ENCODE results near the gene TNIP1. TPM values are rescaled to one million over a fixed set of nuclear protein-coding genes. Genes with fewer than 3 reads are reported as not detected.

The TNIP1 gene
- total RNA-seq, 1 experiment from 2014 or later: 122 TPM

DNA sequence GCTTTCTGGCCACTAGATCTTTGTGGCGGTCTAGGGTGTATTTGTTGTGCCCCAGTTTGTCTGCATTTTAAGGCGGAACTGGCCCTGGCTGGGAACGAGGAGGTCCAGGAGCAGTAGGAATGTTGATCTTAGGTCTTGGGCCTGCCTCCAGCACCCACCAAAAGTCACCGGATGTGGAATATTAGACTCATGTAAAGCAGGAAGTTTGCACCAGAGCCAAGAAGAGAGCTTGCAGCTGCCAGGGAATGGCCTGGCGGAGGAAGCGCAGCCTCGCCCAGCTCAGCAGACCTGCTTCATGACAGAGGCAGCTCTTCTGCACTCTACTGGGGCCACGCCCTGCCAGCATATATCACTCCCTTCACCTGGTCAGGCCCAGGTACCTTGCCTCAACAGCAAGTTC lies 57.2 kb downstream of the TNIP1 start:
- intact Hi-C loops (cut with micrococcal nuclease; ENCODE audit: unreplicated experiment): loop anchor here (10.0 kb wide), 2 partner anchors 459 to 721 kb away; no protein-coding TSS in a partner anchor
- POLR2A ChIA-PET (ENCODE audit: unreplicated experiment): no interaction called here
- Histone ChIP-seq H3K27ac (no peak overlapping the region), H3F3A (ENCODE audit: insufficient read depth, low read depth) (no peaks in the 10 kb centered on the region; the same call in 1 of the 2 replicates), H3K27me3 (ENCODE audit: insufficient read depth, low read depth) (no peaks in the 10 kb centered on the region), H3K36me3 (ENCODE audit: low read depth) (no peaks in the 10 kb centered on the region), H3K9me2 (ENCODE audit: insufficient read depth) (no peaks in the 10 kb centered on the region), H4K20me1 (ENCODE audit: insufficient read depth) (no peaks in the 10 kb centered on the region), H3K9me3 (ENCODE audit: insufficient read depth, low read depth) (no peaks in the 10 kb centered on the region; the same call in 1 of the 2 replicates), H3K4me1 (replicated peaks; ENCODE audit: insufficient read depth) (peaks cover 12% of the 10 kb centered on the region), H3K4me3 (no peak overlapping the region), H3K4me2 (no peak overlapping the region), H2AFZ (no peak overlapping the region), H3K79me2 (ENCODE audit: low read depth) (no peaks in the 10 kb centered on the region)
- CTCF ChIA-PET: no interaction called here
- no TSS peak for BruUV-seq (replicated peaks)
- peak; percentile 15 to 33 for DNase-seq
- TF ChIP-seq EZH2 (IDR thresholded peaks at IDR 0.05; ENCODE audit: low read depth): no peak
- TF ChIP-seq, protein P1, sequence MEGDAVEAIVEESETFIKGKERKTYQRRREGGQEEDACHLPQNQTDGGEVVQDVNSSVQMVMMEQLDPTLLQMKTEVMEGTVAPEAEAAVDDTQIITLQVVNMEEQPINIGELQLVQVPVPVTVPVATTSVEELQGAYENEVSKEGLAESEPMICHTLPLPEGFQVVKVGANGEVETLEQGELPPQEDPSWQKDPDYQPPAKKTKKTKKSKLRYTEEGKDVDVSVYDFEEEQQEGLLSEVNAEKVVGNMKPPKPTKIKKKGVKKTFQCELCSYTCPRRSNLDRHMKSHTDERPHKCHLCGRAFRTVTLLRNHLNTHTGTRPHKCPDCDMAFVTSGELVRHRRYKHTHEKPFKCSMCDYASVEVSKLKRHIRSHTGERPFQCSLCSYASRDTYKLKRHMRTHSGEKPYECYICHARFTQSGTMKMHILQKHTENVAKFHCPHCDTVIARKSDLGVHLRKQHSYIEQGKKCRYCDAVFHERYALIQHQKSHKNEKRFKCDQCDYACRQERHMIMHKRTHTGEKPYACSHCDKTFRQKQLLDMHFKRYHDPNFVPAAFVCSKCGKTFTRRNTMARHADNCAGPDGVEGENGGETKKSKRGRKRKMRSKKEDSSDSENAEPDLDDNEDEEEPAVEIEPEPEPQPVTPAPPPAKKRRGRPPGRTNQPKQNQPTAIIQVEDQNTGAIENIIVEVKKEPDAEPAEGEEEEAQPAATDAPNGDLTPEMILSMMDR (conservative IDR thresholded peaks at IDR 0.05): no peak

DNA sequence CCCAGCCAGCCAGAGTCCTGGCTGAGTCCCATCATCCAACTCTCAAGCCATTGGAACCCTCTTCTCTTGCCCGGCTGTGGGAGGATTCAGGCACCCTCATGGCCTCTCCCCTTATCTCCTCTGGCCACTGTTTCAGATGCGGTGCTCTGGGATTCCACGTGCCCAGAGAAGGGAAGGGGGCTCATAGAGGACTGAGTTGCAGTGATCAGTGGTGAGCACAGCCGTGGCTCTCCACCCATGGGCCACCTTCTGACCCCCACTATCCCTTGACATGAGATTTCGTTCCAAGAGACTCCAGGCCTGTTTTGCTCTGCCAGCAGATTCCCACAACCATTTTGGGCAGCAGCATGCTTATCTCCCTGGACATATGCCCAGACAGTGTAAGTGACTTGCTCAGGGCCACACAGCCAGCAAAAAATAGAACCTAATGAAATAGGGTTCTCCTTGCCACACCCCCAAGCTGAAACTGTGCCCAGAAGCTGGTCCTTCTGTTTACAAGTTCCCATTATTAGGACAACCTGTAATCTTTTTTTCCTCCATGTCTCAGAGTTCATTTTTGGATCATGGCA lies 57.7 kb downstream of the TNIP1 start:
- intact Hi-C loops (cut with micrococcal nuclease; ENCODE audit: unreplicated experiment): loop anchor here (10.0 kb wide), 2 partner anchors 458 to 722 kb away; no protein-coding TSS in a partner anchor
- CTCF ChIA-PET: no interaction called here
- Histone ChIP-seq H3K79me2 (ENCODE audit: low read depth) (no peaks in the 10 kb centered on the region), H3K9me3 (ENCODE audit: insufficient read depth, low read depth) (no peaks in the 10 kb centered on the region; the same call in 1 of the 2 replicates), H4K20me1 (ENCODE audit: insufficient read depth) (no peaks in the 10 kb centered on the region), H3K9me2 (ENCODE audit: insufficient read depth) (no peaks in the 10 kb centered on the region), H3K4me2 (no peak overlapping the region), H3K36me3 (ENCODE audit: low read depth) (no peaks in the 10 kb centered on the region), H2AFZ (no peak overlapping the region), H3K27ac (no peak overlapping the region), H3K27me3 (ENCODE audit: insufficient read depth, low read depth) (no peaks in the 10 kb centered on the region), H3K4me1 (replicated peaks; ENCODE audit: insufficient read depth) (peaks cover 12% of the 10 kb centered on the region), H3K4me3 (no peak overlapping the region), H3F3A (ENCODE audit: insufficient read depth, low read depth) (no peaks in the 10 kb centered on the region; the same call in 1 of the 2 replicates)
- TF ChIP-seq, protein P1 (conservative IDR thresholded peaks at IDR 0.05): no peak
- no peak for TF ChIP-seq EZH2 (IDR thresholded peaks at IDR 0.05; ENCODE audit: low read depth)
- POLR2A ChIA-PET (ENCODE audit: unreplicated experiment): no interaction called here
- DNase-seq: peak in 1 of 2 experiments; percentile 3
- BruUV-seq (replicated peaks): no TSS peak

- no peaks in the 10 kb centered on the region for H4K20me1 ChIP-seq (ENCODE audit: insufficient read depth)
- H3K9me3 ChIP-seq (ENCODE audit: insufficient read depth, low read depth): no peaks in the 10 kb centered on the region; the same call in 1 of the 2 replicates
- TF ChIP-seq, protein P1 (conservative IDR thresholded peaks at IDR 0.05): no peak
- TF ChIP-seq EZH2 (IDR thresholded peaks at IDR 0.05; ENCODE audit: low read depth): no peak
- ChIA-PET CTCF (no interaction called here), POLR2A (ENCODE audit: unreplicated experiment) (no interaction called here)
- intact Hi-C loops (cut with micrococcal nuclease; ENCODE audit: unreplicated experiment): loop anchor here (10.0 kb wide), 2 partner anchors 458 to 722 kb away; no protein-coding TSS in a partner anchor
- H3K27me3 ChIP-seq (ENCODE audit: insufficient read depth, low read depth): no peaks in the 10 kb centered on the region
- H3K4me2 ChIP-seq: no peak overlapping the region
- H3K27ac ChIP-seq: no peak overlapping the region
- H3K79me2 ChIP-seq (ENCODE audit: low read depth): no peaks in the 10 kb centered on the region
- peak in 1 of 2 experiments; percentile 19 for DNase-seq
- peaks cover 12% of the 10 kb centered on the region for H3K4me1 ChIP-seq (replicated peaks; ENCODE audit: insufficient read depth)
- no peaks in the 10 kb centered on the region for H3K9me2 ChIP-seq (ENCODE audit: insufficient read depth)
- H3F3A ChIP-seq (ENCODE audit: insufficient read depth, low read depth): no peaks in the 10 kb centered on the region; the same call in 1 of the 2 replicates
- no TSS peak for BruUV-seq (replicated peaks)
- no peaks in the 10 kb centered on the region for H3K36me3 ChIP-seq (ENCODE audit: low read depth)
- H3K4me3 ChIP-seq: no peak overlapping the region
- no peak overlapping the region for H2AFZ ChIP-seq
Observed at GRCh38 chr5:151022511-151023018, 58.3 kb downstream of the TNIP1 start.
